OCI-LY1 (cell line): Measurements from ENCODE around the gene SLC15A4.

ENCODE experiments used
- H2AFZ ChIP-seq: fragments of 200-600 bp; sonication (generic), shearing (Covaris generic); 2 replicates; pipeline ENCODE4 v1.6.0; 2014; ENCODE audit warnings: antibody characterized with exemption, mild to moderate bottlenecking, low read length
- H3F3A ChIP-seq: fragments of 200-600 bp; sonication (generic), shearing (Covaris generic); 2 replicates; pipeline ENCODE4 v1.6.0; 2014; ENCODE audit warnings: mild to moderate bottlenecking, antibody characterized with exemption, low read length, moderate library complexity; ENCODE audit not compliant: insufficient read depth
- H3K27ac ChIP-seq: fragments of 200-600 bp; sonication (generic); 2 replicates; pipeline ENCODE4 v1.5.1; 2014; ENCODE audit warnings: low read length, mixed run types, mild to moderate bottlenecking, low read depth; ENCODE audit not compliant: poor library complexity, severe bottlenecking
- H3K27me3 ChIP-seq: fragments of 200-600 bp; sonication (generic); 2 replicates; pipeline ENCODE4 v1.6.0; 2014; ENCODE audit warnings: antibody characterized with exemption, mild to moderate bottlenecking, low read length, moderate library complexity; ENCODE audit not compliant: insufficient read depth
- H3K36me3 ChIP-seq: fragments of 200-600 bp; sonication (generic); 2 replicates; pipeline ENCODE4 v1.6.1; 2014; ENCODE audit warnings: mild to moderate bottlenecking, antibody characterized with exemption, low read length, moderate library complexity, mixed read lengths; ENCODE audit not compliant: insufficient read depth
- H3K4me1 ChIP-seq: fragments of 200-600 bp; sonication (generic); 2 replicates; pipeline ENCODE4 v1.5.1; 2014; ENCODE audit warnings: mild to moderate bottlenecking, low read length, moderate library complexity; ENCODE audit not compliant: insufficient read depth, severe bottlenecking
- H3K4me2 ChIP-seq: fragments of 200-600 bp; sonication (generic), shearing (Covaris generic); 2 replicates; pipeline ENCODE4 v1.6.1; 2014; ENCODE audit warnings: low read length
- H3K4me3 ChIP-seq: fragments of 200-600 bp; sonication (generic); 2 replicates; pipeline ENCODE4 v1.5.1; 2014; ENCODE audit warnings: low read length, low read depth, mild to moderate bottlenecking, mixed read lengths; ENCODE audit not compliant: poor library complexity, severe bottlenecking
- H3K79me2 ChIP-seq: fragments of 200-600 bp; shearing (Covaris generic); 2 replicates; pipeline ENCODE4 v1.6.1; 2016; ENCODE audit warnings: mixed run types, low read length, mixed read lengths; ENCODE audit not compliant: insufficient read depth
- H3K9ac ChIP-seq: fragments of 200-600 bp; sonication (generic), shearing (Covaris generic); 2 replicates; pipeline ENCODE4 v1.6.1; 2014; ENCODE audit warnings: mild to moderate bottlenecking, low read length, mixed read lengths
- H3K9me2 ChIP-seq: fragments of 200-600 bp; sonication (generic), shearing (Covaris generic); 2 replicates; pipeline ENCODE4 v1.6.1; 2014; ENCODE audit warnings: low read depth, mild to moderate bottlenecking, low read length, mixed read lengths
- H3K9me3 ChIP-seq: fragments of 200-600 bp; shearing (Covaris generic); 2 replicates; pipeline ENCODE4 v1.6.1; 2014; ENCODE audit warnings: low read length, mixed read lengths
- H4K20me1 ChIP-seq: fragments of 200-600 bp; sonication (generic), shearing (Covaris generic); 2 replicates; pipeline ENCODE4 v1.6.0; 2016; ENCODE audit warnings: mild to moderate bottlenecking, low read length; ENCODE audit not compliant: insufficient read depth
- CTCF ChIP-seq: fragments of 200-600 bp; sonication (generic), shearing (Covaris generic); IDR thresholded peaks from 2 replicates; pipeline ENCODE4 v1.5.1; 2017; ENCODE audit warnings: mild to moderate bottlenecking, antibody characterized with exemption, low read length, moderate library complexity, mixed read lengths
- EZH2 ChIP-seq: fragments of 200-600 bp; sonication (generic), shearing (Covaris generic); IDR thresholded peaks from 2 replicates; pipeline ENCODE4 v1.8.0; 2017; ENCODE audit warnings: borderline replicate concordance, mixed run types, mild to moderate bottlenecking, antibody characterized with exemption, low read length, moderate library complexity, mixed read lengths

SLC15A4 gene

DNA sequence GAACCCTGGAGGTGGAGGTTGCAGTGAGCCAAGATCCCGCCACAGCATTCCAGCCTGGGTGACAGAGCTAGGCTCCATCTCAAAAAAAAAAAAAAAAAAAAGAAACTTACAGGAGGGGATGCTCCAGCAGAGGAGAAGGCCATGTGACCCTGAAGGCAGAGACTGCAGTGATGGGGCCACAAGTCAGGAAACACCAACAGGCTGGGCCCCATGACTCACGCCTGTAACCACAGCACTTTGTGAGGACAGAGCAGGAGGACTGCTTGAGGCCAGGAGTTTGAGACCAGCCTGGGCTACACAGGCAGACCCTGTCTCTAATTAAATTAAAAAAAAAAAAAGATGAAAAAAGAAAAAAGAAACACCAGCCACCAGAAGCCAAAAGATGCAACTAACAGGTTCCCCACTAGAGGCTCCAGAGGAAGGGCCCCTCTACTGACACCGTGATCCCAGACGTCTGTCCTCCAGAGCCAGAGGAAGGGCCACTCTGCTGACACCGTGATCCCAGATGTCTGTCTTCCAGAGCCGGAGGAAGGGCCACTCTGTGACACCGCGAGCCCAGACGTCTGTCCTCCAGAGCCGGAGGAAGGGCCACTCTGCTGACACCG is 20.4 kb upstream of the SLC15A4 start:
- H3K4me2 ChIP-seq, result no peak overlapping the region
- H3K9me2 ChIP-seq, result no peaks in the 10 kb centered on the region
- H3F3A ChIP-seq, result no peaks in the 10 kb centered on the region
- H3K9me3 ChIP-seq, result no peaks in the 10 kb centered on the region
- H3K4me1 ChIP-seq, result peaks cover 10% of the 10 kb centered on the region
- H3K9ac ChIP-seq, result no peak overlapping the region
- TF ChIP-seq EZH2, result no peak
- peak; percentile 14; the same call in 1 of the 2 replicates for TF ChIP-seq CTCF
- no peaks in the 10 kb centered on the region for H3K36me3 ChIP-seq
- no peaks in the 10 kb centered on the region for H4K20me1 ChIP-seq
- H3K27ac ChIP-seq, result no peak overlapping the region
- H3K79me2 ChIP-seq, result no peaks in the 10 kb centered on the region
- H3K27me3 ChIP-seq, result no peaks in the 10 kb centered on the region
- H3K4me3 ChIP-seq, result no peak overlapping the region
- H2AFZ ChIP-seq, result no peak overlapping the region

GRCh38 chr12:128843538-128843937 is 19.8 kb upstream of the SLC15A4 start:
- no peaks in the 10 kb centered on the region for H4K20me1 ChIP-seq
- no peak overlapping the region for H3K4me3 ChIP-seq
- TF ChIP-seq EZH2, result no peak
- no peak for TF ChIP-seq CTCF
- H3K9ac ChIP-seq, result no peak overlapping the region
- no peaks in the 10 kb centered on the region for H3K9me3 ChIP-seq
- no peaks in the 10 kb centered on the region for H3K36me3 ChIP-seq
- H3K27ac ChIP-seq, result no peak overlapping the region
- no peaks in the 10 kb centered on the region for H3K79me2 ChIP-seq
- H3F3A ChIP-seq, result no peaks in the 10 kb centered on the region
- H3K9me2 ChIP-seq, result no peaks in the 10 kb centered on the region
- H3K27me3 ChIP-seq, result no peaks in the 10 kb centered on the region
- no peak overlapping the region for H2AFZ ChIP-seq
- no peak overlapping the region for H3K4me2 ChIP-seq
- H3K4me1 ChIP-seq, result peaks cover 10% of the 10 kb centered on the region

GRCh38 chr12:128842579-128842978 is 18.8 kb upstream of the SLC15A4 start:
- no peak for TF ChIP-seq EZH2
- TF ChIP-seq CTCF, result no peak
- no peaks in the 10 kb centered on the region for H3K27me3 ChIP-seq
- no peak overlapping the region for H3K9ac ChIP-seq
- no peaks in the 10 kb centered on the region for H3K9me2 ChIP-seq
- H3F3A ChIP-seq, result no peaks in the 10 kb centered on the region
- H3K27ac ChIP-seq, result no peak overlapping the region
- no peak overlapping the region for H2AFZ ChIP-seq
- no peak overlapping the region for H3K4me2 ChIP-seq
- H3K79me2 ChIP-seq, result no peaks in the 10 kb centered on the region
- no peaks in the 10 kb centered on the region for H4K20me1 ChIP-seq
- H3K4me1 ChIP-seq, result peaks cover 10% of the 10 kb centered on the region
- no peaks in the 10 kb centered on the region for H3K9me3 ChIP-seq
- H3K4me3 ChIP-seq, result no peak overlapping the region
- H3K36me3 ChIP-seq, result no peaks in the 10 kb centered on the region
